ENCODE data around the gene GJE1. TPM values are rescaled to one million over a fixed set of nuclear protein-coding genes. Genes with fewer than 3 reads are reported as not detected.

The GJE1 gene
- total RNA-seq, 1 donor from 2014 or later: not detected

DNA sequence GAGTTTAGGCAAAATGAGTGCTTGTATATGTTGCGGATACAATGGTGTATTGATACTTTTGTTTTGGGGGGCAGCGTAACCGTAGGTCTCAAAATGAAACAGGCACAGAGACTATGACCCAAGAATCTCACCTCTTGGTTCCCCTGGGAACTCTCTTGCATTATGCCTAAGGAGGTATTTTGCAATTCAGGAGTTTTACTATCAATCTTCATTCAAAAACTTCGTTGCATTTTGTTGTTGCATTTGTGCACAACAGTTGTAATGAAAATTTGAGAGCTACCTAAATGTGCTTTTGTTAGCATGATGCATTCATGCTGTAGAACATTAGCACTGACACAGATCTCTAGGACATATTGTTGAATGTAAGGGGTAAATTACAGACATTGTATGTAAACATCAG, 32.5 kb downstream of the GJE1 start:
- no peak for DNase-seq (ENCODE audit: extremely low spot score, unreplicated experiment)
- peaks cover 9% of the 10 kb centered on the region for H3K4me1 Mint-ChIP-seq (ENCODE audit: unreplicated experiment)
- TF ChIP-seq, protein P1, sequence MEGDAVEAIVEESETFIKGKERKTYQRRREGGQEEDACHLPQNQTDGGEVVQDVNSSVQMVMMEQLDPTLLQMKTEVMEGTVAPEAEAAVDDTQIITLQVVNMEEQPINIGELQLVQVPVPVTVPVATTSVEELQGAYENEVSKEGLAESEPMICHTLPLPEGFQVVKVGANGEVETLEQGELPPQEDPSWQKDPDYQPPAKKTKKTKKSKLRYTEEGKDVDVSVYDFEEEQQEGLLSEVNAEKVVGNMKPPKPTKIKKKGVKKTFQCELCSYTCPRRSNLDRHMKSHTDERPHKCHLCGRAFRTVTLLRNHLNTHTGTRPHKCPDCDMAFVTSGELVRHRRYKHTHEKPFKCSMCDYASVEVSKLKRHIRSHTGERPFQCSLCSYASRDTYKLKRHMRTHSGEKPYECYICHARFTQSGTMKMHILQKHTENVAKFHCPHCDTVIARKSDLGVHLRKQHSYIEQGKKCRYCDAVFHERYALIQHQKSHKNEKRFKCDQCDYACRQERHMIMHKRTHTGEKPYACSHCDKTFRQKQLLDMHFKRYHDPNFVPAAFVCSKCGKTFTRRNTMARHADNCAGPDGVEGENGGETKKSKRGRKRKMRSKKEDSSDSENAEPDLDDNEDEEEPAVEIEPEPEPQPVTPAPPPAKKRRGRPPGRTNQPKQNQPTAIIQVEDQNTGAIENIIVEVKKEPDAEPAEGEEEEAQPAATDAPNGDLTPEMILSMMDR (IDR thresholded peaks at IDR 0.05): no peak
- H3K4me3 Mint-ChIP-seq (ENCODE audit: unreplicated experiment): no peak overlapping the region
- H3K27me3 Mint-ChIP-seq (ENCODE audit: unreplicated experiment): no peaks in the 10 kb centered on the region
- no peak overlapping the region for H3K27ac Mint-ChIP-seq (ENCODE audit: unreplicated experiment)
- H3K36me3 Mint-ChIP-seq (ENCODE audit: unreplicated experiment): peaks cover 17% of the 10 kb centered on the region
- no peaks in the 10 kb centered on the region for H3K9me3 Mint-ChIP-seq (ENCODE audit: unreplicated experiment)

DNA sequence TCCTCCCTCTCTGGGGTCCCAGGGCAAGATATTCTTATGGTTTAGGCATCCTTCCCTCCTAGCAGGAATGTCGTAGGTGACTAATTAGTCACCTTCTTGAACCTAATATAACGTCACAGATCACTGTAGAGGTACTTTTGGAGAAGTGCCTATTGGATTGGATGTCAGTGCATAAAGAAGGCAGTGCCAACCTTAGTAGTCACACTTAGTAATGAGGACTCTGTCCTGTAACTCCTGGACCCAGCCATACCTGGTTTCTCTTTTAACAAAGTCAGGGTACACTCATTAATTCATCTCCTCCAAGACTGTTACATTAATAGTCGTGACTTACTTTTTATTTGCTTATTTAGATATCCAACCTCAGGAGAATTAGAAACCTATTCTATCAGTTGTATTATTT, 34.3 kb downstream of the GJE1 start:
- TF ChIP-seq, protein P1 (IDR thresholded peaks at IDR 0.05): no peak
- DNase-seq (ENCODE audit: extremely low spot score, unreplicated experiment): no peak
- Mint-ChIP-seq H3K9me3 (ENCODE audit: unreplicated experiment) (no peaks in the 10 kb centered on the region), H3K4me3 (ENCODE audit: unreplicated experiment) (no peak overlapping the region), H3K4me1 (ENCODE audit: unreplicated experiment) (peaks cover 9% of the 10 kb centered on the region), H3K36me3 (ENCODE audit: unreplicated experiment) (peaks cover 21% of the 10 kb centered on the region), H3K27me3 (ENCODE audit: unreplicated experiment) (no peaks in the 10 kb centered on the region), H3K27ac (ENCODE audit: unreplicated experiment) (no peak overlapping the region)

DNA sequence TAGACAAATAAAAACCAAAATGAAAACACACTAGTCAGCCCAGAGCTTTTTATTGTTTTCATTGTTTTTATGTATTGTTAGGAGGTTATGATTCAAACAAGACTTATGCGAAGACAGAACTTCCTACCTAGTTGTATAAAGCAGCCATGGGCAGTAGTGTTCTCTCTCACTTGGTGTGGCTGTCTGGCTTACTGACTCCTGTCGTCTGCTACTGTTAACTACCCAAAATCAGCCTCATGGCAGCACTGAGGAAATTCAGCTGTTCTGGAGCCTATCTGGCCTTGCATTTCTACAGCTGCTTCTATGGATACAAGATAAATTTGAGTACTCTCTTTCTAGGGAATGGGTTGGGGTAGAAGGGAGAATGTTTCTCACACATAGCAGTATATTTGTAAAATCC, 34.8 kb downstream of the GJE1 start:
- H3K36me3 Mint-ChIP-seq (ENCODE audit: unreplicated experiment): peaks cover 25% of the 10 kb centered on the region
- no peak for DNase-seq (ENCODE audit: extremely low spot score, unreplicated experiment)
- TF ChIP-seq, protein P1 (IDR thresholded peaks at IDR 0.05): no peak
- H3K27ac Mint-ChIP-seq (ENCODE audit: unreplicated experiment): no peak overlapping the region
- H3K4me3 Mint-ChIP-seq (ENCODE audit: unreplicated experiment): no peak overlapping the region
- H3K9me3 Mint-ChIP-seq (ENCODE audit: unreplicated experiment): no peaks in the 10 kb centered on the region
- H3K4me1 Mint-ChIP-seq (ENCODE audit: unreplicated experiment): peaks cover 7% of the 10 kb centered on the region
- no peaks in the 10 kb centered on the region for H3K27me3 Mint-ChIP-seq (ENCODE audit: unreplicated experiment)

DNA sequence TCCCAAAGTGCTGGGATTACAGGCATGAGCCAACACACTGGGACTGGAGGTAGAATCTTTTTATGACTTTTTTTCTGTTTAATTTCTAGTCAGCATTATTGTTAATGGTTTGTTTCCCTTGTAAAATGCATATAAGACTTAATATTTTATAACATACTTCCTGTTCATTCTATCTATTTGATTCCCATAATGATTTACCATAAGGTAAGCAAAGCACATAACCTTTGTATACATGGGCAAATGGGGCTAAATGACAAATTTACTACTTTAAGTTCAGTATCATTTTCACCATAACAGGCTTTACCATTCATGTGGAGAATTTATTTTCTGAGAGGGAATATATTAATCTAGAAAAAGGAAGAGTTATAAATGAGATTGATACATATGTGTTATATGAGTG, 38.6 kb downstream of the GJE1 start:
- no peak overlapping the region for H3K27ac Mint-ChIP-seq (ENCODE audit: unreplicated experiment)
- H3K27me3 Mint-ChIP-seq (ENCODE audit: unreplicated experiment): no peaks in the 10 kb centered on the region
- TF ChIP-seq, protein P1 (IDR thresholded peaks at IDR 0.05): no peak
- peaks cover 46% of the 10 kb centered on the region for H3K36me3 Mint-ChIP-seq (ENCODE audit: unreplicated experiment)
- no peak for DNase-seq (ENCODE audit: extremely low spot score, unreplicated experiment)
- H3K4me3 Mint-ChIP-seq (ENCODE audit: unreplicated experiment): no peak overlapping the region
- no peaks in the 10 kb centered on the region for H3K4me1 Mint-ChIP-seq (ENCODE audit: unreplicated experiment)
- no peaks in the 10 kb centered on the region for H3K9me3 Mint-ChIP-seq (ENCODE audit: unreplicated experiment)

DNA sequence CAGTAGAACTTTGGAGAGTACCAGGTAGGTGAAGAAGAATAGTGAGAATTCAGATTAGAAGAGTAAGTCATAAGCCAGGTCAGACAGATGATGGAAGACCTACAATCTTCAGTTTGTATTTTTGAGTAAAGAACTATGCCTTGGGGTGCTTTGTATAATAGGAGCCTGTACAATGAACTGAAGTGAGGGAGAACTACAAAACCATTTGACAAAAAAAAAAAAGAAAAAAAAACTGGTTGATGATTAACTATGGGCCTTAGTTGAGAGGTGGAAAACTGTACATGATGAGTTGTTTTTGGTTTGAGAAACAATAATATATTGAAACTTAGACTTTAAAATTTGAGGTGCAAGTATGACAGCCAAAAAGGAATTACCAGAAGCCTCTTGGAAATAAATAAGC, 40.0 kb downstream of the GJE1 start:
- Mint-ChIP-seq H3K4me3 (ENCODE audit: unreplicated experiment) (no peak overlapping the region), H3K27me3 (ENCODE audit: unreplicated experiment) (no peaks in the 10 kb centered on the region), H3K36me3 (ENCODE audit: unreplicated experiment) (peaks cover 52% of the 10 kb centered on the region), H3K9me3 (ENCODE audit: unreplicated experiment) (peaks cover 6% of the 10 kb centered on the region), H3K4me1 (ENCODE audit: unreplicated experiment) (no peaks in the 10 kb centered on the region), H3K27ac (ENCODE audit: unreplicated experiment) (no peak overlapping the region)
- TF ChIP-seq, protein P1 (IDR thresholded peaks at IDR 0.05): no peak
- no peak for DNase-seq (ENCODE audit: extremely low spot score, unreplicated experiment)

All from osteocyte (in vitro differentiated cells).